Activated CD8-positive, alpha-beta memory T cell treated with anti-CD3 and anti-CD28 coated beads, Interleukin-2, amount 10 ng/mL, durations not matched to agents 7 days and 5 days (primary cell): Measurements from ENCODE around the gene DOCK2. TPM values are rescaled to one million over a fixed set of nuclear protein-coding genes. Genes with fewer than 3 reads are reported as not detected.

ENCODE experiments used
- microRNA-seq: library from miRNA; unstranded; fragments of <30 nt; microRNA quantifications from one replicate; pipeline ENCODE4 v1.2.0, GENCODE V29; 2022
- total RNA-seq, 2 experiments: library from RNA; stranded (reverse); gene quantifications; one replicate each; pipeline ENCODE4 v1.2.3, GENCODE V29; 2021

The DOCK2 gene
- total RNA-seq, 2 experiments from 2014 or later = 271 to 321 TPM

Small RNA genes lying within 50 kb of the gene (microRNA-seq; reads per million reads assigned to microRNA genes)
- not detected for gene MIR378E

Other genes with a start within 250 kb of the DOCK2 start
- gene SPDL1, start 53.5 kb upstream of the DOCK2 start, total RNA-seq = 10 to 100 TPM; 45.6 to 48.6 TPM